K562 (cell line): Measurements from ENCODE around the gene MOCS3. TPM values are rescaled to one million over a fixed set of nuclear protein-coding genes. Genes with fewer than 3 reads are reported as not detected.
A peak's percentile ranks its signal among the peaks of the same experiment; 100 is the strongest.

Experiments
- BACH1 ChIP-seq: fragments of 200-800 bp; sonication (Bioruptor generic); IDR thresholded peaks from 2 replicates; pipeline ENCODE4 v1.6.1; 2016; ENCODE audit warnings: missing genetic modification characterization, missing compliant biosample characterization
- BHLHE40 ChIP-seq: IDR thresholded peaks from 2 replicates; pipeline ENCODE4 v1.6.1; 2011; ENCODE audit warnings: low read length, improper control_type of control experiment
- CC2D1A ChIP-seq: fragments of 450-650 bp; IDR thresholded peaks from 2 replicates; pipeline ENCODE4 v1.6.1; 2017; ENCODE audit warnings: mild to moderate bottlenecking
- DPF2 ChIP-seq: fragments of 450-650 bp; IDR thresholded peaks from 2 replicates; pipeline ENCODE4 v1.6.1; 2016
- ELF1 ChIP-seq: fragments of 200-800 bp; sonication (Bioruptor generic); IDR thresholded peaks from 2 replicates; pipeline ENCODE4 v1.6.1; 2016; ENCODE audit warnings: missing genetic modification characterization, missing compliant biosample characterization
- EP300 ChIP-seq: IDR thresholded peaks from 2 replicates; pipeline ENCODE4 v1.6.1; 2012; ENCODE audit warnings: low read length, improper control_type of control experiment
- GTF2E2 ChIP-seq: fragments of 200-800 bp; sonication (Bioruptor generic); IDR thresholded peaks from 2 replicates; pipeline ENCODE4 v1.6.1; 2016; ENCODE audit warnings: missing genetic modification characterization, missing compliant biosample characterization
- ID3 ChIP-seq, 2 experiments: fragments of 250-450 bp in 1 of 2; fragments of 450-650 bp in 1 of 2; sonication (Bioruptor Pico) in 1 of 2; IDR thresholded peaks; 2 replicates each; pipeline versions ENCODE4 v1.6.1 to v1.8.0; 2016 to 2021; ENCODE audit warnings: mild to moderate bottlenecking in 2 of 2, moderate library complexity in 2 of 2, missing compliant biosample characterization in 1 of 2, missing genetic modification characterization in 1 of 2
- JUND ChIP-seq, 2 experiments: IDR thresholded peaks; 2 replicates in 1 of 2; 3 replicates in 1 of 2; pipeline ENCODE4 v1.6.1; 2011; ENCODE audit warnings: borderline replicate concordance in 2 of 2, low read depth in 2 of 2, low read length in 2 of 2, improper control_type of control experiment in 1 of 2, missing biosample characterization in 1 of 2, missing genetic modification characterization in 1 of 2, missing genetic modification reagents in 1 of 2
- KLF16 ChIP-seq: IDR thresholded peaks from 2 replicates; pipeline ENCODE4 v1.6.1; 2016; ENCODE audit warnings: antibody characterized with exemption
- MECOM ChIP-seq: fragments of 250-450 bp; sonication (Bioruptor Pico); IDR thresholded peaks from 2 replicates; pipeline ENCODE4 v1.8.0; 2022; ENCODE audit warnings: inconsistent platforms
- MEIS2 ChIP-seq: fragments of 450-650 bp; IDR thresholded peaks from 2 replicates; pipeline ENCODE4 v1.6.1; 2014; ENCODE audit warnings: mild to moderate bottlenecking; ENCODE audit not compliant: partially characterized antibody
- MYC ChIP-seq, 2 experiments: fragments of 250-450 bp in 1 of 2; sonication (Bioruptor Pico) in 1 of 2; IDR thresholded peaks; 2 replicates each; pipeline versions ENCODE4 v1.5.1 to v1.6.1; 2012 to 2021; ENCODE audit warnings: low read depth in 2 of 2, borderline replicate concordance in 1 of 2, improper control_type of control experiment in 1 of 2, low read length in 1 of 2, mild to moderate bottlenecking in 1 of 2, moderate library complexity in 1 of 2
- NFATC3 ChIP-seq: fragments of 450-650 bp; IDR thresholded peaks from 2 replicates; pipeline ENCODE4 v1.6.1; 2017; ENCODE audit warnings: mild to moderate bottlenecking
- RAD21 ChIP-seq, 2 experiments: fragments of 250-450 bp in 1 of 2; fragments of 450-650 bp in 1 of 2; sonication (Bioruptor Pico) in 1 of 2; formaldehyde crosslinking in 1 of 2; IDR thresholded peaks in 1 of 2; conservative IDR thresholded peaks in 1 of 2; 2 replicates each; pipeline versions ENCODE4 v1.4.0 to v1.8.0; 2020 to 2022; ENCODE audit warnings: mild to moderate bottlenecking in 2 of 2, moderate library complexity in 1 of 2
- RBM22 ChIP-seq: fragments of 200-400 bp; formaldehyde crosslinking; IDR thresholded peaks from 2 replicates; pipeline ENCODE4 v1.6.1; 2018; ENCODE audit warnings: low read length, low read depth; ENCODE audit not compliant: poor library complexity, severe bottlenecking
- SIN3A ChIP-seq, 2 experiments: fragments of 150-350 bp in 1 of 2; IDR thresholded peaks; 2 replicates each; pipeline ENCODE4 v1.6.1; 2011 to 2016; ENCODE audit warnings: borderline replicate concordance in 2 of 2, low read depth in 2 of 2, low read length in 2 of 2, mild to moderate bottlenecking in 2 of 2, moderate library complexity in 2 of 2; ENCODE audit not compliant: control insufficient read depth in 1 of 2
- SOX6 ChIP-seq: fragments of 450-650 bp; IDR thresholded peaks from 2 replicates; pipeline ENCODE4 v1.6.1; 2014; ENCODE audit warnings: mild to moderate bottlenecking
- TARDBP ChIP-seq: fragments of 450-650 bp; IDR thresholded peaks from 2 replicates; pipeline ENCODE4 v1.6.1; 2016
- TCF7L2 ChIP-seq: fragments of 150-350 bp; IDR thresholded peaks from 2 replicates; pipeline ENCODE4 v1.6.1; 2016; ENCODE audit warnings: low read depth, mild to moderate bottlenecking, low read length, moderate library complexity
- USF2 ChIP-seq: sonication (generic); formaldehyde crosslinking; IDR thresholded peaks from 2 replicates; pipeline ENCODE4 v1.5.0; 2020; ENCODE audit warnings: missing genetic modification reagents
- ZBED1 ChIP-seq: IDR thresholded peaks from 2 replicates; pipeline ENCODE4 v1.6.1; 2014
- ZBTB12 ChIP-seq: fragments of 250-450 bp; sonication (Bioruptor Pico); IDR thresholded peaks from 2 replicates; pipeline ENCODE4 v1.4.0; 2020
- ZNF134 ChIP-seq: fragments of 250-450 bp; sonication (Bioruptor Pico); conservative IDR thresholded peaks from 2 replicates; pipeline ENCODE4 v1.4.0; 2020
- ZNF239 ChIP-seq: fragments of 250-450 bp; sonication (Bioruptor Pico); IDR thresholded peaks from 2 replicates; pipeline ENCODE4 v1.4.0; 2020; ENCODE audit warnings: mild to moderate bottlenecking
- ZNF766 ChIP-seq: fragments of 200-800 bp; sonication (Bioruptor generic); conservative IDR thresholded peaks from 2 replicates; pipeline ENCODE4 v1.6.1; 2016; ENCODE audit warnings: missing genetic modification characterization, missing compliant biosample characterization
- polyA plus RNA-seq, 8 experiments: library from polyadenylated mRNA; depleted of rRNA in 4 of 8; stranded (reverse) in 5 of 8; unstranded in 3 of 8; fragments of >200 nt; fragmentation: Nextera tagmentation in 2 of 8; fragmentation: Illumina TruSeq in 1 of 8; extraction: Ambion mirVana in 2 of 8; extraction: Trizol in 1 of 8; gene quantifications; 2 replicates each; pipeline versions ENCODE4 v1.2.1 to v1.2.3, GENCODE V29; 2011 to 2014; ENCODE audit warnings: inconsistent platforms in 1 of 8, missing spikeins in 1 of 8
- total RNA-seq, 7 experiments: library from RNA; depleted of rRNA in 6 of 7; stranded (reverse); fragments of >200 nt in 6 of 7; fragmentation: Illumina TruSeq in 2 of 7; extraction: Trizol in 2 of 7; gene quantifications; 2 replicates each; pipeline versions ENCODE4 v1.2.1 to v1.2.3, GENCODE V29; 2011 to 2021; ENCODE audit warnings: low replicate concordance in 1 of 7

The MOCS3 gene
- total and polyA plus RNA-seq, 9 of the 15 experiments (the other 6 are each of a cell fraction or from before 2014, with no cell fraction given) = 0.70 to 6.2 (median 2.9) TPM

- peak; percentile 70 for TF ChIP-seq SOX6
- no peak for TF ChIP-seq RBM22
- peak; percentile 45 for TF ChIP-seq MEIS2
- TF ChIP-seq KLF16 = peak; percentile 87
- TF ChIP-seq USF2 = no peak
- TF ChIP-seq DPF2 = peak; percentile 76
- peak in 1 of 2 experiments; percentile 7; a peak in 1 of 4 replicates for TF ChIP-seq SIN3A (IDR thresholded peaks at IDR 0.05; ENCODE audit: borderline replicate concordance in 2 of 2, control insufficient read depth in 1 of 2, low read depth in 2 of 2, low read length in 2 of 2)
- peak; percentile 84 for TF ChIP-seq JUND (IDR thresholded peaks at IDR 0.05; ENCODE audit: borderline replicate concordance, low read depth, low read length)
- TF ChIP-seq JUND (tag; IDR thresholded peaks at IDR 0.05; ENCODE audit: borderline replicate concordance, low read depth, low read length) = peak; percentile 67; the same call in 2 of the 3 replicates
- peak; percentile 80; the same call in 1 of the 2 replicates for TF ChIP-seq ZBED1
- no peak for TF ChIP-seq ZBTB12 (CRISPR knock-in tag)
- 0 out of 2 replicates have a peak, but pooled peaks have one; percentile 38 for TF ChIP-seq TARDBP
- no peak; the same call in 1 of the 2 replicates for TF ChIP-seq BHLHE40
- TF ChIP-seq ELF1 = peak; percentile 52
- peak; percentile 84 for TF ChIP-seq ZNF134 (CRISPR knock-in tag)
- peak; percentile 30; the same call in 1 of the 2 replicates for TF ChIP-seq ZNF239 (CRISPR knock-in tag)
- no peak for TF ChIP-seq TCF7L2
- TF ChIP-seq GTF2E2 (tag) = peak; percentile 59; the same call in 1 of the 2 replicates
- TF ChIP-seq MECOM (CRISPR knock-in tag) = no peak
- TF ChIP-seq BACH1 (tag) = no peak
- peak; percentile 72; the same call in 1 of the 2 replicates for TF ChIP-seq CC2D1A
- TF ChIP-seq ZNF766 (CRISPR knock-in tag) = peak; percentile 73; the same call in 1 of the 2 replicates
- peak; percentile 87 to 91 for TF ChIP-seq RAD21 (CRISPR knock-in tag; conservative IDR thresholded peaks at IDR 0.05 in 1 of 2, IDR thresholded peaks at IDR 0.05 in 1 of 2)
- peak; percentile 76 for TF ChIP-seq EP300
- no peak for TF ChIP-seq ID3 (CRISPR knock-in tag; IDR thresholded peaks at IDR 0.05)
- TF ChIP-seq ID3 (tag; IDR thresholded peaks at IDR 0.05) = no peak
- peak; percentile 49; the same call in 1 of the 2 replicates for TF ChIP-seq NFATC3
- TF ChIP-seq MYC (IDR thresholded peaks at IDR 0.05; ENCODE audit: low read depth, low read length) = peak; percentile 89
- TF ChIP-seq MYC (CRISPR knock-in tag; IDR thresholded peaks at IDR 0.05; ENCODE audit: borderline replicate concordance, low read depth) = no peak
Measured at GRCh38 chr20:50929299-50930138, 29.1 kb upstream of the MOCS3 start (continued).
